KBM-7 (cell line): ENCODE results near the gene CFAP251.
"Not testable (repeated sequence)": the region's sequence is repeated elsewhere in the genome, so short reads cannot be mapped to it uniquely, and the experiment has no call there.

Experiments used
- DNase-seq: peaks from one replicate; pipeline ENCODE4 v3.0.0-alpha.2; 2015
- in situ Hi-C: fragments of 300-500 bp; cut with MboI; formaldehyde crosslinking; loops from 2 replicates; pipeline ENCODE4 v1.14.3; 2020; ENCODE audit warnings: low sequenced_read_pairs, low pct_unique_long_range_greater_than_20kb, mixed read lengths

The CFAP251 gene

GRCh38 chr12:121966959-121967358 lies 48.6 kb downstream of the CFAP251 start:
- in situ Hi-C loops = no loop called here
- DNase-seq = no peak

- peak; percentile 76 for DNase-seq
- in situ Hi-C loops = no loop called here
Observed at GRCh38 chr12:121968876-121969275, 50.5 kb downstream of the CFAP251 start.

DNA sequence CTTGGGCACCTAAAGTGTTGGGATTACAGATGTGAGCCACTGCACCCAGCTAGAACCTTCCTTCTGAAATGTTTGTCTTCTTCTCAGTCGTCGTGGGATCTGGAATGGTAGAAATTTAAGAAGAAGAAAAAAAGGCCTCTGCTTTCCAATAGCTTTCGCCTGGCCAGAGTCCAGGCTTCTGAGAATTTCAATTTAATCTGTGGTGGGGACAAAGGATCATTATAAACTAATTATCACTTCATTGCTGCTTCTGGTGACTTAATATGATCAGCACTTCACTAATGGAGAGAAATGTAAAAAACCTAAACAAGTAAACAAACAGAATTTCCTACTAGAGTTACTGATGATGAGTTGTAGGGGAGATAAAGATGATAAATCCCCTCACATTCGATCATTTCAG lies 51.3 kb downstream of the CFAP251 start:
- in situ Hi-C loops = no loop called here
- no peak for DNase-seq

DNA sequence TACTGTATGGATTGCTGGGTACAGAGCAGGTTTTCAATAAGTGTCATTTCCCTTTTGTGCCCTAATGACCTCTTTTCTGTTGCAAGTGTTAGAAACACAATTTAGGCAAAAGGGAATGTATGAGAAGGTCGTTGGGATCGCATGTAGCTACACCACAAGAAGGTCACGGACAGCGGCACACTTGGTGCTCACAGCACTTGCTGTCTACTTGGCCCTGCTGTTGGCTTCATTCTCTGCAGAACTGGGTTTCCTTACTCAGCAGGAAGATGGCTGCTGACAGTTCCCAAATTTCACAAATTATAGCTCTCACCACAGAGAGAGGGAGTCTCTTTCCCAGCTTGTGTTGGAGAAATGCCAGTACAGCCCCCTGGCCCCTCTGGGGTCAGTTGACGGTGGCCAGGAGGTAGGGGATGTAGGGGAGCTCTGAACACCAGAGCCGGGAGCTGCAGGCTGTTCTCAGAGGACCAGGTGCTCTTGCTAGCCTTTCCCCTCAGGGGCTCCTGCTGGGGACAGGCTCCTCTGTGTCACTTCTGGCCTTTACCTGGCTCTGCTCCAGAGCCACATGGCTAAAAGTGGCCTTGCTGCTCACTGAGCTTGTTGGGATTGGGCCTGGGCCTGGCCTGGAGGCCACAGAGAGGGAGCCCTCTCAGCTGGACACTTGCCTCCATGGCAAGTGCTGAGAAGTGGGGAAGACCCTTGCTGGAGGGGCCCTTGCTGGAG lies 52.3 kb downstream of the CFAP251 start:
- in situ Hi-C loops = no loop called here
- no peak for DNase-seq

GRCh38 chr12:121974026-121974985 lies 55.9 kb downstream of the CFAP251 start:
- peak; percentile 50 for DNase-seq
- in situ Hi-C loops = no loop called here

DNA sequence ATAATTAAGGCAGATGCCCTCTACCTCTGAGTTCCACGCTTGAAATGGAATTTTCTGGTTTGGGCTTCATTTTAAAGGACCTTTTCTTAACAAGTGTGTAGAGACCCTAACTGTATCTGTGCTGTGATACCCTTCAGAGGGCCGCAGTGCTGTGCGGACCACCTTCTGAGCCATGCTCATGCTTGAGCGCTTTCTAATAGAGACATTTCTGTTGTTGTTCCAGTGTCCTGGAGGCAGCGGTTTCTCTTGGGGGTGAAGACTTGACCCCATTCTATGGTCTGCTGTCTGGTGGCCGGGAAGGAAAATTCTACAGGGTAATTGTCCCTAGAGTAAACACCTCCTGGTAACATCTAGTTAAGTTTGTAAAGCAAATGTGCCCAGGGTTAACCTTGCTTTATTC lies 56.6 kb downstream of the CFAP251 start:
- no peak for DNase-seq
- in situ Hi-C loops = no loop called here

GRCh38 chr12:121976950-121977349 lies 58.6 kb downstream of the CFAP251 start:
- in situ Hi-C loops = no loop called here
- DNase-seq = no peak

DNA sequence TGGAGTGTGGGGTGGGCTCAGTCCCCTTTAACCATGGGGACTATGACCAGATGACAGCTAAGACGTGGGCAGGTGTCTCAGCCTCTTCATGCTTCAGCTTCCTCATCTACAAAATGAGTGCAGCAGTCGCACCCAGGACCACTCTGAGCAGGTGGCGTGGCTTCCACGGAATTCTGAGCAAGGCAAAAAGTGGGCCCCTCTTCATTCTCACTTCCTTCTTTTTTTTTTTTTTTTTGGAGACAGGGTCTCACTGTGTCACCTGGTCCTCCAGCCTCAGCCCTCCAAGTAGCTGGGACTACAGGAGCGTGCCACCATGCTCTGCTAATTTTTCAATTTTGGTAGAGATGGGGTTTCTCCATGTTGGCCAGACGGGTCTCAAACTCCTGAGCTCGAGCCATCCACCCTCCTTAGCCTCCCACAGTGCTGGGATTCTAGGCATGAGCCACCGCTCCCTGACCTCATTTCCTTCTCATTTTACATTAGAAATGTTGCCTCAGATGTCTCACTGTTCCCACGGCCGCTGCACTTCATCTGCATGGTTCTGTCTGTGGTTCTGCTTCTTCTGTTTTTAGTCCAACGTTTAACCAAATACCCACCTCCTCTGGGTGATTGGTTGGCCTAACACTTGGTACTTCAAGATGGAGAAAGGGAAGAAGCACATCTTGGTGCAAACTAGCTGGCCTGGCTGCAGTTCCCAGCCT lies 61.9 kb downstream of the CFAP251 start:
- peak; percentile 43 for DNase-seq
- in situ Hi-C loops = no loop called here

DNA sequence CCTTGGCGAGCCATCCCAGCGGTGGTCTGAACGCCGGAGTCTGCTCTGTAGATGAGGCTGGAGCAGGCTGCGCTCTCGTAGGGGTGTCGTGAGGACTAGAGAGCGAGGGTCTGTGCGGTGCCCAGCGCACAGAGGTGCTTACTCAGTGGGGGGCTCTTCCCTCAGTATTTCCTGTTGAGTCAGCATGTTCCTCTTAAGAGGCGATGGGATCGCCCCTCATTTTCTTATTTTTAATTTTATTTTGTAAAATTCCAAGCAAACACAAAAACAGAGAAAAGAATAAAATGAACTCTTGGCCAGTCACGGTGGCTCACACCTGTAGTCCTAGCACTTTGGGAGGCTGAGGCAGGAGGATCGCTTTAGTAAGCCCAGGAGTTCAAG lies 62.5 kb downstream of the CFAP251 start:
- in situ Hi-C loops = no loop called here
- no peak for DNase-seq

DNA sequence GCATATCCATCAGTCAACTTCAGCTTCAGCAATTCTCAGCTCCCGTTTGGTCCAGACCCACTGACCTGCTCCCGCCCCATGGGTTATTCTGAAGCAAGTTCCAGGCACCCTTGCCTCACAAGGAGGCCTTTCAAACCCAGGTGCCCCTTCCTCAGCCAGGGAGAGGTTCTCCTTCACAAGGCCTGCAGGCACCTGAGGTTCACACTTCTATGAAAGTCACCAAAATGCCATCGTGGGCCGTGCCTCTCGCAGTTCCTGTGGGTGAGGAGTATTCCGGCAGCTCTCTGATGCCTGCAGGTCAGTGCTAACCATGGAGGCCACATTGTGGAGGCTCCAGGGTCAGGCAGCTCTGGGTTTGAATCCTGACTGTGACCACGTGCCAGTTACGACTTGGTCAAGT lies 63.1 kb downstream of the CFAP251 start:
- in situ Hi-C loops = no loop called here
- DNase-seq = no peak

DNA sequence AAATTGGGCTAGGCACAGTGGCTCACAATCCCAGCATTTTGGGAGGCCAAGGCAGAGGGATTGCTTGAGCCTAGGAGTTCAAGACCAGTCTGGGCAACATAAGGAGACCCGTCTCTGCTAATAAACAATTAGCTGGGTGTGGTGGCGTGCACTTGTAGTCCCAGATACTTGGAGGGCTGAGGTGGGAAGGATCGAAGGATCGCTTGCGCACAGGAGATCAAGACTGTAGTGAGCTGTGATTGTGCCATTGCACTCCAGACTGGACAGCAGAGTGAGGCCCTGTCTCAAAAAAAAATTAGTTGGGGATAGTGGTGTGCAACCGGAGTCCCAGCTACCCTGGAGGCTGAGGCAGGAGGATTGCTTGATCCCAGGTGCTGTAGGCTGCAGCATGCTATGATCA lies 64.6 kb downstream of the CFAP251 start:
- DNase-seq = no peak
- in situ Hi-C loops = no loop called here

GRCh38 chr12:121983536-121984210 lies 65.3 kb downstream of the CFAP251 start:
- peak; percentile 11 for DNase-seq
- in situ Hi-C loops = no loop called here

DNA sequence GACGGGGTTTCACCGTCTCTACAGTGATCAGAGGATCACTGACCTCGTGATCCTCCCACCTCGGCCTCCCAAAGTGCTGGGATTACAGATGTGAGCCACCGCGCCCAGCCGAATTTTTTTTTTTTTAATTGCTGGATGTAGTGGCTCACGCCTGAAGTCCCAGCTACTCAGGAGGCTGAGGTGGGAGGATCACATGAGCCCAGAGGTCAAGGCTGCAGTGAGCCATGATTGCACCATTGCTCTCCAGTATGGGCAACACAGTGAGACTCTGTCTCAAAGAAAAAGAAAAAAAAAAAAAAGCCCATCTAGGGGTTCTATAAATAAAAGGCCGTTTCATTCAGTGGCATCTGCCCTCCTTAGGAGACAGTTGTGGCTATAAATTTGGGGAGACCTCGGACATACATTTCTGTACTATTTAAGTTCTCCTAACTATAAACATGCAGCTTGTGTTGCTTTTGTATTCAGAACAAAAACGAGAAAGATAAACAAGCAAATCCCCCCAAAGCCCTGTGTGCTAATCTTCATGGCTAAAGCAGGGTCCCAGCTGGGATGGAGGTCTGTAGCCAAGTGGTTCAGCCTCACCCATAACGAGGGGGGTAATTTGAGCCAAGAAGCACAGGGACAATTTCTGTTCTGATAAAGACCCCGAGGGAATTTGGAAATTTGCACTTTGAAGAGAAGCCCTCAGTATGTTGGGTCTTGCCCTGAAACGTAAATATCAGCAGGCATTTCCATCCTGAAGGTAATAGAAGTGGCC lies 68.3 kb downstream of the CFAP251 start:
- in situ Hi-C loops = no loop called here
- no peak for DNase-seq

DNA sequence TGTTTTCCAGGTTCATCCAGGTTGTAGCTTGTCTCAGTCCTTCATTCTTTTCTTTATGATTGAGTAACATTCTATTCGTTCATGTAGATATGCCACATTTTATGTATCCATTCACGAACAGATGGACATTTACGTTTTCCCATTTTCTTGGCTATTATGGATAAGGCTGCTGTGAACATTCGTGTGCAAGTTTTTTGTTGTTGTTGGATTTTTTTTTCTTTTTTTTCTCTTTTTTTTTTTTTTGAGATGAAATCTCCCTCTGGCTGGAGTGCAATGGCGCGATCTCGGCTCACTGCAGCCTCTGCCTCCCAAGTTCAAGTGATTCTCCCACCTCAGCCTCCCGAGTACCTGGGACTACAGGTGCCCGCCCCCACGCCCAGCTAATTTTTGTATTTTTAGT lies 70.1 kb downstream of the CFAP251 start:
- DNase-seq, in situ Hi-C loops: not testable (repeated sequence)

DNA sequence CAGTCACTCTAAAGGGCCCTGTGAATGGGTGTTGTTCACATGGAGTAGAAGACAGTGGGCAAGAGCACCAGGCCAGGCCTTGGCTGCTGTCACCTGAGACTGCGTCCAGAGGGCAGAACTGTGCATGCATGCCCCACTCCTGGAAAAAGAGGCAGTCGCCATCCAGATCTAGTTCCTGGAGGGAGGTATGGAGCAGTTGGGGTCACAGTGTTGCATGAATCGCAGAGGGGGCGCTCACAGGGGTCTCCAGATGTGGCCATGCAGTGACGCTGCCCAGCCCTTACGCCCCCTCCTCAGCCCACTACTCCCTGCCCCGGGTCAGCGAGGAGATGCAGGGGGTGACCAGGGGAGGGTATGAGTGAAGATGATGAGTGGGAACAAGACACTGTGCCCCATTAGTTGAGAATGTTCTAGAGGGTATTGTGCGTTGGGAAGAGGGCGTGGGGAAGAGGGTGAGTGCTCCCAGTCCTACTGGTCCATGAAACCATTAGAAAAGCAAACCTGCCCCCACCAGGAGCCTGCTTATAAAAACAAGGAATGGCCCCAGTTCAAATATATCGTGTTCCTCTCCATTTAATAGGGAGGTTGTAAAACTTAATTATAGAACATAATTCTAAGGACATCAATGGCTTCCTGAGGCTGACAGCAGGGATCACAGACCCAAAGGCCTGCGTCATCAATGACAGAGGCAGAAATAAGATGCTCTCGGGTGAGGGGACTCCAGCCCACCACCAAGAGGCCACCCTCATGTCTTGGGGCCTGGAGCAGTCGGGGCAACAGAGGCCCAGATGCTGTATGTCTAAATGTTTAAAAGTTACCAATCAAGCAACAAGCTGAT lies 71.1 kb downstream of the CFAP251 start:
- in situ Hi-C loops = no loop called here
- no peak for DNase-seq

GRCh38 chr12:121990114-121990647 lies 71.8 kb downstream of the CFAP251 start:
- no peak for DNase-seq
- in situ Hi-C loops = no loop called here

GRCh38 chr12:121990692-121991603 lies 72.6 kb downstream of the CFAP251 start:
- in situ Hi-C loops = no loop called here
- DNase-seq = no peak
